Bone marrow (tissue), 2 donors: Measurements from ENCODE around the gene CCDC192.
"Not testable (repeated sequence)": the region's sequence is repeated elsewhere in the genome, so short reads cannot be mapped to it uniquely, and the experiment has no call there.

Experiments
- DNase-seq, 2 donors: peaks; one replicate each; lab custom pipeline; 2025; lab: John Stamatoyannopoulos, UW

Gene CCDC192

DNA sequence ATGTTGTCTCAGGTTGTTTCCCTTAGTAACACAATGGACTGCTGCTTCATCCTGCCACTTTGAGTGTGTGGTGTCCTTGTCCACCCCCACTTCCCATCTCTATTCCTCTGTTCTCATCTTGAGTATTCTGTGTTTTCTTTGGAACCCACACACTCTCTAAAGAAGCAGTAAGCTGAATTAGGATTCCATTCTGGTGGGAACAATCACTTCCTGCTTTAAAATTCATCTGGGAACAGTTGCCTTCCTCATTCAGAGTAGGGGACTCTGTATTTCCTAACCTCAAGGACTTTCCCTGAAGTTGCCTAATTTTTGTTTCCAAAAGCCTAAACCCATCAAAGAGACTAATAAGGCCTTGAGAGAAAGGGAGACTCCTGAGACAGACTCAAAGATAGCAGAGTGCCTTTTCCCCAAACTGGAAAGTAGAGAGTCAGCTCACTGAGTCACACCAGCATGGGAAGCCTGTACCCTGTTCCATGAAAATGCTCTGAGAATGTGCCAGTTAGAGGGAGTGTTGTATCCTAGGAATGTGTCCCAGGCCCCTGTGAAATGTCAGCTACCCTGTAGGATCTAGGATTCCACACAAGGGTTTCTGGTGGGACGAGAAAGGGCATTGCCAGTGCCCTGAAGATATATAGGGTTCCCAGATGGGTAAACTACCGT lies 63.6 kb downstream of the CCDC192 start:
- DNase-seq: no peak

GRCh38 chr5:127769386-127769785 lies 66.2 kb downstream of the CCDC192 start:
- no peak for DNase-seq

GRCh38 chr5:127770272-127770671 lies 67.1 kb downstream of the CCDC192 start:
- no peak for DNase-seq

- no peak for DNase-seq
These were observed 69.3 kb downstream of the CCDC192 start for GRCh38 chr5:127772531-127772930.

- no peak for DNase-seq
These were observed 71.0 kb downstream of the CCDC192 start for GRCh38 chr5:127774221-127774620.

DNA sequence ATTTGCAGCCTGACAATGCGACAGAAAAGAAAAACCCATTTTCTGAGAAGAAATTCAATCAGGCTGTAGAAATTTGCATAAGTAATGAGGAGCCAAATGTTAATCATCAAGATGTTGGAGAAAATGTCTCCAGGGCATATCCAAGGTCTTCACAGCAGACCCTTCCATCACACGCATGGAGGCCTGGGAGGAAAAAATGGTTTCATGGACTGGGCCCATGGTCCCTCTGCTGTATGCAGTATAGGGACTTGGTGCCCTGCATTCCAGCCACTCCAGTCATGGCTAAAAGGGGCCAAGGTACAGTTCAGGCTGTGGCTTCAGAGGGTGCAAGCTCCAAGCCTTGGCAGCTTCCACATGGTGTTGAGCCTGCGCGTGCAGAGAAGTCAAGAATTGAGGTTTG lies 73.3 kb downstream of the CCDC192 start:
- no peak for DNase-seq

DNA sequence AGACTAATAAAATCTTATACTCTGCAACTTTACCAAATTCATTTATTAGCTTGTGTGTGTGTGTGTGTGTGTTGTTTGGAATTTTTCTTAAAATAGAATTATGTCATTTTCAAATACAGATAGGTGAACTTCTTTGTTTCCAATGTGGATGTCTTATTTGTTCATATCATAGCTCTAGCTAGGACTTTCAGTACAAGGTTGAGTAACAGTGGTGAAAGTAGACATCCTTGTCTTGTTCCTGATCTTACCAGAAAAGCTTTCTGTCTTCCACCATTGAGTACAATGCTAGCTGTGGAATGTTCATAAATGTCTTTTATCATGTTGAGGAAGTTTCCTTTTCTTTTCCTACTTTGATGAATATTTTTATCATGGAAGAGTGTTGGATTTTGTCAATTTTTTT lies 74.8 kb downstream of the CCDC192 start:
- DNase-seq: no peak

- not testable (repeated sequence) for DNase-seq
These were observed 79.3 kb downstream of the CCDC192 start for GRCh38 chr5:127782450-127782849.

DNA sequence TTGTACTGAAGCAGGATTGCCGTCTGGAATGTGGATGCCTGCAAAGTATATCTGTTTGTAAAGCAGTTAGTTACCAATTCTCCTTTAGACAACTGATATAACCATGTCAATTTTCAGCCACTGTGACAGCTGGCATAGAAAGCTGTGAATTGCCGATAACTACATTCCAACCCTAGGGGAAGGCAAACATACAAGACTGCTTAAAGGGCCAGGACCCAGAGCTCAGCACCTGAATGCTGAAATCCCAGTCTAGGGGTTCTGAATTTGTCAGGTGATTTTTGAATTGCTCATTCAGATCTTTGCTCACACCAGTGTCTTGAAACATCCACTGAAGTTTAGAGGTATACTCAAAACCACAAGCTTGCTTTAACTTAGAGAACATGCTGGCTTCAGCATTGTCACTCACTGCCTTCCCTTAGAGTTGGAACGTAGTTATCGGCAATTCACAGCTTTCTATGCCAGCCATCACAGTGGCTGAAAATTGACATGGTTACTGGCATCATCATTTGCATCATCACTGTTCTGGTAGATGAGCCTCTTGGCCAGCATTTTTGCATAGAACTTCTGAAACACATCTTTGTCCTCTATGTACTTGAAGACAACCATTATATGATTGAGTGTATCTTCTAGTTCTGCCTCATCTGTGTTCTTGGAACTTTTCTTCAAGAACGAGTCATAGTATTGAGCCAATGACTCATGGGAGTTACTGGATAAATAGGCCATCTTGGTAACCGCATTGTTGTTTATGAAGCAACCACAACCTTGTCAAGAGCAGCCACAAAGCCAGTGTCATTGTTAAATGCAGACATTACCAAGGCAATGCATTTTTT lies 82.1 kb downstream of the CCDC192 start:
- peak in 1 of 2 donors; percentile 2 for DNase-seq

DNA sequence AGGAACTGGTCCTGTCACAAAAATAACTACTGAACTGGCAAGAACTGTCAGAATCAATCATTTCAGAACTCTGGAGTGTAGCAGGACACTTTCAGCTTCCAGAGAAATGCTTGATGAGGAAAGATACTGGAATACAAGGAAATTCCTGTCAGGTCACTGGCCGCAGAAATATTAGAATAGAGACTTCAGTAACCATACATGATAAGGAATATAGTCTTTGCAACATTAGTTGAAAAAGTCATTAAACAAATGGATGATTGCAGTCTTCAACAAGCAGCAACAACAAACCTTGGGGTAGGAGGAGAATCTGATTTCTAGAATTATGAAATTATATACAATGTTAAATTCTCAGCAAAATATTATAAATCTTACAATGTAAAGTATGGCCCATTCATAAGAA lies 88.2 kb downstream of the CCDC192 start:
- DNase-seq: no peak

DNA sequence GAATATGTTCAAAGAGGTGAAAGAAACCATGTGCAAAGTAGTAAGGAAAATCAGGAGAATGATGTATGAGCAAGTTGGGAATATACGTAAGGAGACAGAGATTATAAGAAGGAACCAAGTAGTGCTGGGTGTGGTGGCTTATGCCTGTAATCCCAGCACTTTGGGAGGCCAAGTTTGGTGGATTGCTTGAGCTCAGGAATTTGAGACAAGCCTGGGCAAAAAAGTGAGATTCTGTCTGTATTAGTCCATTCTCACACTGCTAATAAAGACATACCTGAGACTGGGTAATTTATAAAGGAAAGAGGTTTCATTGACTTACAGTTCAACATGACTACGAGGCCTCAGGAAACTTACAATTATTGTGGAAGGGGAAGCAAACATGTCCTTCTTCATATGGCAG lies 88.7 kb downstream of the CCDC192 start:
- not testable (repeated sequence) for DNase-seq

DNA sequence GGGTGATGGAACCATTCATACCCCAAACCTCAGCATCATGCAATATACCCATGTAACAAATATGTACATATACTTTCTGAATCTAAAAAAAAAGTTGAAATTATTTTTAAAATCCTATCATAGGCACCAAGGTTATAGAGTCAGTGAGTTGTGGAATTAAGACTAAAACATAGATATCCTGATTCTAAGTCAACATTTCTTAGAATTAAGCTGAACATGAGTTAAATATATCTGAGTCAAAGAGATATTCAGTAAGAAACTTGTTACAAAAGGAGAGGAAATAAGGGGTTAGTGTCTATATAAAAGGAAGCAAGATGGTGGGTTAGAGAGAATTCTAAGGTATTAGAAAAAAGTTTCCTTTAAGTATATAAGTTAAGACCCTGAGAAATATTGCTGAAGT lies 89.9 kb downstream of the CCDC192 start:
- no peak for DNase-seq

- DNase-seq: no peak
These were observed 90.7 kb downstream of the CCDC192 start for GRCh38 chr5:127793879-127794278.

DNA sequence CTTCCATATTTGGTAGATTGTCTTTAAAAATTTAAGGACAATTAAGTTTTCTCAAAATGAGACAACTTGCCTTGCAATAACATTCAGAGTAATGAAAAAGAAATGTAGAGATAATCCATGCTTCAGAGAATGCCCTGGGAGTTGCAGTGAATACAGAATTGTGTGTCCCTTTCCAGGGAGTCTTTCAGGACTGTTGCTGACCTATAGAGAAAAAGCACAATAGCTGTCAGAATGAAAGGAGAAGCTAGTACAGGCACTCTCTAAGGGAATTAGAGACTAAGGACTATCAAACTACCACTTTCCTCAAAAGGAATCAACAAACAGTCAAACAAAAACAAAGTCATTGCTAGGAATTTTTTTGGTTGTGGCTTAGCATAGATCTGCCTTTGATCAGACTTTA lies 93.0 kb downstream of the CCDC192 start:
- DNase-seq: no peak

DNA sequence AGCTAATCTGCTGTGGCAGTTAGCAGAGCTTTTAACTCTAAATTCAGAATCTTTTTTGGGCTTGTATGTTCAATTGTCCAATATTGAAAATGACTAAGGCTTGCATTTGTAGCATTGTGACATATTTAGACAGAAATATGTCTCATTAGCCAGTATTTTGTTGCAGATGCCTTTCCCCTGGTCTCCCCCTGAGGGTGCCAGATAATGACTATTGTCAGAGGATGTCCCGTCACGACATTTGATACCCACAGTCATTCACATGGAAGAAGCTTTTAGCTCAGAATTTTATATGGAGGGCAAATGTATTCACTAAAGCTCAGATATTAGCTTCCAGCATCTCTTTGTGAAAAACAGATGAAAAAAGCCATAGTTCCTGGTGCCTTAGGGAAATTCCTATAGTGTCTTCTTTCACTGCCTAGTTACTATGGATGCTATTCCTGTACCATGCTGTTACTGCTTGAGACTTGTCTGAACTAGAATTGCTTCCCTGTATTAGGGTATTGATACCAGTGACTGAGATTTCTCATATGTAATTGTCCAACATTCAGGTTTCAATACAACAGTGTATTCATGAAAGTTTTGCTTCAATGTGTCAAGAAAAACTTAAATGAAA lies 96.2 kb downstream of the CCDC192 start:
- no peak for DNase-seq

DNA sequence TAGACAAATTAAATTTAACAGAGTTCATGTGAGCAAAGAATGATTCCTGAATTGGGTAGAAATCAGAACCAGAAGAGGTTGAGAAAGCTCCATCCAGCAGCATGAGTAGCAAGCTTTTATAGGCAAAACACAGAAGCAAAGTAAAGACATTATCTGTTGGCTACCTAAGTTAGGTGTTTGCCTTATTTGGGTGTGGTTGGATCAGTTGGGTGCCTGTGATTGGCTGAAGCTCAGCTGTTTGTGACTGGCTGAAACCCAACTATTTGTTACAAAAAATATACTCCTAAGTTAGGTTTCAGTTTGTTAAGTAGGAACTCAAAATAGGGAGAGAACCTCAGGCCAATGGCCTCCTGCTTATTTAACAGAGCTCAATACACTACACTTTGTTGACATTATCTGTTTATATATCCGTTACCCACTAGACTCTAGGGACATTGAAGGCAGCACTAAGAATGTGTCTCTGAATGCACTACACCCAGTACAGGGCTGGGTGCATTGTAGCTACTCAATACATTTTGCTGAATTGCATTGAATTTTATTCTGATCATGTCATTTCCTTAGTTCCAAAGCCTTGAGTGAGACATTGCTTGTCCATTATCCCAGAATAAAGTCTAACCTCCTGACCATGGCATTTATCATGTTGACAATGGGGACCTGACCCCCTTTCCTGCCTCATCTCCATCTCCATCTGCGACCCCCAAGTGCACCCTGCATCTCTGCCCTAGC lies 98.7 kb downstream of the CCDC192 start:
- DNase-seq: no peak

DNA sequence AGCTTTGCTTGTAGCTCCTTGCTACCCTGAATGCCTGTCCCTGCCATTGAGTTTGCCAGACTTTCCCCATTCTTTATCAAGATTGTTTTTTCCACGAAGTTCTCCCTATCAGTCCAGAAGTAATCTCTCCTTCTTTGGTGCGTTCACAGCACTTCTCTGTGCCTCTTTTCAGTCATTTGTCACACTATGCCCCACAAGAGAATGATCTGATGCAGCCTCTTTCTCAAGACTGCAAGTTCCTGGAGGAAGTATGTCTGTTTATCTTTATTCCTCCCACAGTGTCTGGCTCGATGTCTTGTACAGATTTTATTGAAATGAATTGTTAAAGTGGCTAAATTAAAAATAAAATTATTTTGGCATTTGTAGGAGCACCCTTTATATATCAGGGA lies 99.3 kb downstream of the CCDC192 start:
- no peak for DNase-seq

DNA sequence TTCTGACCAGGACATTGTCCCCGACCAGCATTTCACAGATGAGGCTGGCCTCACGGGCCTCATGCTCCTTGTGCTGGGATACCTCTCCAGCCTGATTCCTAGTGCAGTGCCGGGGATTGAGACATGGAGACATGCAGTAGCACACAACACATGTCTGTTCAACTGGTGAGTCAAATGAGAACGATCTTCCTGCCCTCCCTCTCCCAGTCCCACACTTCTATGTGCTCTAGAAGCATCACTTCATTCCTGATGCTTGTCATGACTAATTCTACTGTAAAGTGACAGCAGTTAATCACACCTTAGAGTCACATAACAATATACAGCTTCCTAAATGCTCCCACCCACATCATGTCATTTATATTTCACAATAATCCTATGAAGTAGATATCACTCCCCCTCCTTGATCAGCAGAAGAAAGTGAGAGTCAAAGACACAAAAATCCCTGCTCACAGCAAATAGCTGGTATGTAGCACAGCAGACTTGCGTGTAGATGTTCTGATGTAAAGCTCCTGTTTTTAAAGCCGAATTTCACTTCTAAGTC lies 101.8 kb downstream of the CCDC192 start:
- no peak for DNase-seq

DNA sequence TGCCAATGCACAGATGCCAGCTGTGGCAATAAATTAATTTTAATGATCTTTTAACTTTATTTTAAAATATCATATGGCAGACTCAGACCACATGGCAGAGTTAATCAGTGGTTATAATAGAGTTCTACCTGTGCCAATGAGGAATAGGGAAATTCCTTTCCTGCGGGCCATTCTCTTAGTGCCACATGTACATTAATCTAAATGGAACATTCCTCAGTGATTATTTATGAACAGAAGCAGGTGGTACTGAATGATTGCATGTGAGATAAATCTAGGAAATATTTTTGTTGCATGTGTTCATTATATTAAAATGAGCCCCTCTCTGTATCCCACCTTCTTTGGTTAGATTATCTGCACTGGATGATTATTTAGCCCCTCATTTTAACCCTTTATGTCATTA lies 102.3 kb downstream of the CCDC192 start:
- DNase-seq: no peak

DNA sequence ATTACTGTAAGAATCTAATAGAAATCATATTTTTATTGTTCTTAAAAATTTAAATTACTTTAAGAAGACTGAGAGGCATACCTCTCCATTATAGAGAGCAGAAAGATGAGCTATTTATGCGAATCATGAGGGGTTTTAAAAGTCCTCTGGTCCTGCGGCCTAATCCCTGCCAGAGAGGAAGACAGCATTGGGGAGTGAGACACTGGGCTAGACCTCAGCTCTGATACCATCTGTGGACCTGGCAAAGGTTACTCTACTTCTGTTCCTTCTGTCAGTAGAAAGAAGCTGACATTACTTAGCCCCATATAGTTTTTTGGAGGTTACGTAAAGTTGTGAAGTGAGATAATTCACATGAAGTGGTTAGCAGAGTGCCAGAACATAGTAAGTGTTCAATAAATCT lies 103.6 kb downstream of the CCDC192 start:
- no peak for DNase-seq

DNA sequence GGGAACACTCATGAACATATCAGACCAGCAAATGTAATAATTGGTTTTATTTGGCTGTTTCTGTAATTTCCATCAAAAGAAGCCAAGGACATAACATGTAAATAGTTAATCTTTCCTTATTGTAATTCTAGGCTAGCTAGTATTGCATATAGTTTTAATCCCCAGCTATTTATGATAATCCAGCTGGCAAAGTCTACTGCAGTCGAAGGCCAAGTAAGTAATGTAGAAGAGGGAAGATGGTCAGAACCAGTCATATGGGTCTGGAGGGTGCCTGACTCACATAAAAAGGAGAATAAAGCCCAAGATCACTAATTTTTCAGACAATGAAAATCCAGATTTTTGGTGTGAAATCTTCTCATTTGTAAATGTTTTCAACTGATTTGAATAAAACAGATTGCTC lies 106.3 kb downstream of the CCDC192 start:
- no peak for DNase-seq

GRCh38 chr5:127810017-127810416 lies 106.8 kb downstream of the CCDC192 start:
- DNase-seq: no peak
